K562 (cell line): ENCODE data around the gene PPP1R37. TPM values are rescaled to one million over a fixed set of nuclear protein-coding genes. Genes with fewer than 3 reads are reported as not detected.
A peak's percentile ranks its signal among the peaks of the same experiment; 100 is the strongest.

Experiments
- ARID3A ChIP-seq: IDR thresholded peaks from 2 replicates; pipeline ENCODE4 v1.6.1; 2012; ENCODE audit warnings: low read depth, low read length, improper control_type of control experiment, borderline replicate concordance
- ATF3 ChIP-seq, 2 experiments: fragments of 450-650 bp in 1 of 2; sonication (generic) in 1 of 2; formaldehyde crosslinking in 1 of 2; IDR thresholded peaks in 1 of 2; conservative IDR thresholded peaks in 1 of 2; 2 replicates each; pipeline versions ENCODE4 v1.6.1 to v1.8.1; 2016 to 2023; ENCODE audit warnings: mild to moderate bottlenecking in 2 of 2, moderate library complexity in 2 of 2, inconsistent platforms in 1 of 2, missing genetic modification reagents in 1 of 2
- FOXP4 ChIP-seq: sonication (generic); formaldehyde crosslinking; IDR thresholded peaks from 2 replicates; pipeline ENCODE4 v1.8.0; 2022; ENCODE audit warnings: mild to moderate bottlenecking, missing genetic modification reagents, borderline replicate concordance
- HMGN3 ChIP-seq: IDR thresholded peaks from 2 replicates; pipeline ENCODE4 v1.6.1; 2011; ENCODE audit warnings: borderline replicate concordance, low read depth, mild to moderate bottlenecking, mixed read lengths, low read length; ENCODE audit not compliant: insufficient read length; ENCODE audit errors: extremely low read depth
- HMGXB4 ChIP-seq: sonication (generic); formaldehyde crosslinking; IDR thresholded peaks from 2 replicates; pipeline ENCODE4 v1.8.1; 2023; ENCODE audit warnings: mild to moderate bottlenecking, missing genetic modification reagents
- NKRF ChIP-seq: fragments of 450-650 bp; IDR thresholded peaks from 2 replicates; pipeline ENCODE4 v1.6.1; 2016; ENCODE audit warnings: borderline replicate concordance
- NR2F6 ChIP-seq: fragments of 450-650 bp; formaldehyde crosslinking; IDR thresholded peaks from 2 replicates; pipeline ENCODE4 v1.4.0; 2020; ENCODE audit warnings: mild to moderate bottlenecking
- PRDM10 ChIP-seq: fragments of 450-650 bp; IDR thresholded peaks from 2 replicates; pipeline ENCODE4 v1.6.1; 2018; ENCODE audit not compliant: partially characterized antibody
- STAT5A ChIP-seq: IDR thresholded peaks from 2 replicates; pipeline ENCODE4 v1.6.1; 2012; ENCODE audit warnings: low read length, inconsistent platforms, borderline replicate concordance
- TAF7 ChIP-seq: fragments of 450-650 bp; IDR thresholded peaks from 2 replicates; pipeline ENCODE4 v1.6.1; 2016; ENCODE audit warnings: missing genetic modification characterization, missing compliant biosample characterization
- ZNF121 ChIP-seq: sonication (generic); formaldehyde crosslinking; conservative IDR thresholded peaks from 2 replicates; pipeline ENCODE4 v1.8.0; 2022; ENCODE audit warnings: missing genetic modification reagents
- polyA plus RNA-seq, 8 experiments: library from polyadenylated mRNA; depleted of rRNA in 4 of 8; stranded (reverse) in 5 of 8; unstranded in 3 of 8; fragments of >200 nt; fragmentation: Nextera tagmentation in 2 of 8; fragmentation: Illumina TruSeq in 1 of 8; extraction: Ambion mirVana in 2 of 8; extraction: Trizol in 1 of 8; gene quantifications; 2 replicates each; pipeline versions ENCODE4 v1.2.1 to v1.2.3, GENCODE V29; 2011 to 2014; ENCODE audit warnings: inconsistent platforms in 1 of 8, missing spikeins in 1 of 8
- total RNA-seq, 7 experiments: library from RNA; depleted of rRNA in 6 of 7; stranded (reverse); fragments of >200 nt in 6 of 7; fragmentation: Illumina TruSeq in 2 of 7; extraction: Trizol in 2 of 7; gene quantifications; 2 replicates each; pipeline versions ENCODE4 v1.2.1 to v1.2.3, GENCODE V29; 2011 to 2021; ENCODE audit warnings: low replicate concordance in 1 of 7

The PPP1R37 gene
- total and polyA plus RNA-seq, 9 of the 15 experiments (the other 6 are each of a cell fraction or from before 2014, with no cell fraction given) = 0.04 to 20.3 (median 7.3) TPM

GRCh38 chr19:45092747-45093678 lies at the start of gene PPP1R37 (continued):
- TF ChIP-seq PRDM10 (peak; percentile 21), FOXP4 (peak; percentile 44; the same call in 1 of the 2 replicates), ATF3 (IDR thresholded peaks at IDR 0.05) (no peak), ATF3 (CRISPR knock-in tag; conservative IDR thresholded peaks at IDR 0.05) (peak; percentile 71), TAF7 (tag) (0 out of 2 replicates have a peak, but pooled peaks have one; percentile 39), HMGXB4 (peak; percentile 93), ARID3A (no peak), NR2F6 (CRISPR knock-in tag) (no peak), HMGN3 (peak; percentile 70), NKRF (peak; percentile 83; the same call in 1 of the 2 replicates), ZNF121 (no peak), STAT5A (0 out of 2 replicates have a peak, but pooled peaks have one; percentile 17)
